HG02763 (cell line): ENCODE results near the gene TMEM52.

Experiments
- ATAC-seq: cut with Tn5 transposase; IDR thresholded peaks from one replicate; pipeline ENCODE4 v1.9.1; 2021; ENCODE audit warnings: mild to moderate bottlenecking, moderate library complexity; ENCODE audit not compliant: unreplicated experiment

TMEM52 gene

DNA sequence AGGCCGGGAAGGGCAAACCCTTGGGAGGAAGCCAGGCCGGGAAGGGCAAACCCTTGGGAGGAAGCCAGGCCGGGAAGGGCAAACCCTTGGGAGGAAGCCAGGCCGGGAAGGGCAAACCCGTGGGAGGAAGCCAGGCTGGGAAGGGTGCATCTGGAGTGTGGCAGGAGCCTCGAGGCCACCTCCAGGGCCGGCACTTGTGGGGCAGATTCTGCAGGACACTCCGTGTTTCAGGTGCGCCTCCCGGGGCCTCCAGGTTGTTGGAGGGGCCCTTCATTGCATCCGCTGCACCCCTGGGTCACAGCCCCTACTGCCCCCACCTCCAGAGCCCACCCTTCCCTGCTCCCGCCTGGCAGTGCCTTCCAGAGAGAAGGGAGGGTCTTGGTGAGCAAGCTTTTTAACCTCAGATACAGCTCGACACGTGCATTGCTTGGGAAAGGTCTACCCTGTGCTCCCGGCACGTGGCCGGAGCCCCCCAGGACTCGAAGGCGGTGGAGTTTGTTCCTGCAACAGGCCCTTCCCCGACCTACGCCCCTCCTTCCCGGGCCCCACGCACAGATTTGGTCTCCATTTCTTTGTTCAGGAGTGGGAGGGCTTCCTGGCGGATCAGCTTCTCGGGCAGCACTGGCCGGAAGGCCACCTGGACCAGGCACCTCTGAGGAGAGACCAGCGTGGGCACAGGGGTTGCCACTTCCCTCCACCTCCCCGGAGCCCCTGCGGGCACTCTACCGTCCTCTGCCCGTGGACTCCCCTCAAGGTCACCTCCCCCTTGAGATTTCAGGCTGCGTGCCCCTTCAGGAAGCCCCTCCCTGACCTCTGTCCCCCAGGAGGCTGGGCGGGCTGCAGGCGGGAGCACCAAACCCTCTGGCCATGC lies 9.4 kb upstream of the TMEM52 start:
- no peak for ATAC-seq

DNA sequence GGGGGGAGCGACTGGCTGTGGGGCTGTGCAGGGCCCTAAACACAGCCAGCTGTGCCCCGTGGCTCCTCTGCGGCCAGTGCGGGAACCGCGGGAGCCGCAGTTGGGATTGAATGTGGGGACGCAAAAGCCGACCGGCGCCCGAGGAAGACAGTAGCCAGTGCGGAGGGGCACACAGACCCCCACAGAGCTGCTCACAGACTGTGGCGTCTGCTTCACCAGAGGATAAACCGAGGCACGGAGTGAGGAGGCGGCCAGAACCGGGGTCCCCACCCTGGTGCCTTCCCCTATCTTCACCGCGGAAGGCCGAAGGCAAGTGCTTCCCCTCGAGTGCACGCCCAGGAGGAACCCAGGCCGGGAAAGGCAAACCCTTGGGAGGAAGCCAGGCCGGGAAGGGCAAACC lies 8.7 kb upstream of the TMEM52 start:
- ATAC-seq: no peak

DNA sequence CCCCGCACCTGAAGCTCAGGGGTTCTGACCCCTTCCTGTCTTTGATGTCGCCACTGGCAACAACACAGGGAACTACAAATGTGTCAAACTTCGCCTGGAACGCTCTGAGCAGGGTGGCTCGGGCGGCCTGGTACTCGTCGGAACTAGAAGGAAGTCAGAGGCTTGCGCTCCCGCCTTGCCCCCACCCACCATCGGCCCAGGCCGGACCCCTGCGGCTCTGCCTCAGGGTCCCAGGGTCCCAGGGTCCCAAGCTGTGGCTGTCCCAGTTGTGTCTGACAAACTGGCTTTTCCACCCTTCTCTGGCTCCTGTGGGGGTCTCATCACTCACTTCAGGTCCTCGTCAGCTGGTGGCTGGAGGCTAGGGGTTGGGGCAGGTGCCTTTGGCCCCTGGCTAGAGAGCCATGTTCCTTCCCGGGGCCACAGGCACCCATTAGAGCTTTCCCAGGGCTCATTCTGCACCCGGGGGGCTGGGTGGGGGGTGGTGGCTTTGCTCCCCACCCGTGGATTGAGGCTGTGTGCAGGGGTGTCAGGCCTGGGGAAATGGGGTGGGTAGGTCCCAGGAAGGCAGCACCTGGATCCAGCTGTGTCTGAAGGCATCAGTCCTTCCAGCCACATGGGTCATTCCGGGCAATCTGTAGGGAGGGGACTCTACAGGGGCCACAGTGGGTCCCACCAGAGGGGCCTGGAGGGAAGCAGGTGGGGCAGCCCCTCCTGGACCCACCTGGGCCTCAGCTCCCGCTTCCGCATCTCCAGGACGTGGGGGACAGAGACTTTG lies 8.0 kb upstream of the TMEM52 start:
- ATAC-seq: no peak

DNA sequence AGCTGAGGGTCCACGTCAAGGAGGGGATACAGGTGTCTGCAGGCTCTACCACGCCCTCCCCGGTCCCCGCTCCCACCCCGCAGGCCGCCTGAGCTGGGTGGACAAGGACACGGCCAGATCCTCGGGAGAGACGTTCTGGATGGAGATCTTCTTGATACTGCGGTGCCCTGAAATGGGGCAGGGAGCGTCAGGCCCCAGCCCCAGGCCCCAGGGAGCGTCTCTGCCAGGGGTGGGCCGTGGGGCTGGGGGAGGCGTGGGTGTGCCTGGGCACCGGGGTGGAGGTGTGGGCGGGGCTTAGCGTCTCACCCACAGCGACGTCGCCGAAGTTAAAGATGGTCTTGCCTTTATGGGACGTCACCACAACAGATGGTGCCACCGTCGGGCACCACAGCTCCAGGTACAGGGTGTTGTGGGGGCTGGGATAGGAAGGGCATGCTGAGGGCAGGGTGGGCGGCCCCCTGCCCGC lies 7.3 kb upstream of the TMEM52 start:
- no peak for ATAC-seq

DNA sequence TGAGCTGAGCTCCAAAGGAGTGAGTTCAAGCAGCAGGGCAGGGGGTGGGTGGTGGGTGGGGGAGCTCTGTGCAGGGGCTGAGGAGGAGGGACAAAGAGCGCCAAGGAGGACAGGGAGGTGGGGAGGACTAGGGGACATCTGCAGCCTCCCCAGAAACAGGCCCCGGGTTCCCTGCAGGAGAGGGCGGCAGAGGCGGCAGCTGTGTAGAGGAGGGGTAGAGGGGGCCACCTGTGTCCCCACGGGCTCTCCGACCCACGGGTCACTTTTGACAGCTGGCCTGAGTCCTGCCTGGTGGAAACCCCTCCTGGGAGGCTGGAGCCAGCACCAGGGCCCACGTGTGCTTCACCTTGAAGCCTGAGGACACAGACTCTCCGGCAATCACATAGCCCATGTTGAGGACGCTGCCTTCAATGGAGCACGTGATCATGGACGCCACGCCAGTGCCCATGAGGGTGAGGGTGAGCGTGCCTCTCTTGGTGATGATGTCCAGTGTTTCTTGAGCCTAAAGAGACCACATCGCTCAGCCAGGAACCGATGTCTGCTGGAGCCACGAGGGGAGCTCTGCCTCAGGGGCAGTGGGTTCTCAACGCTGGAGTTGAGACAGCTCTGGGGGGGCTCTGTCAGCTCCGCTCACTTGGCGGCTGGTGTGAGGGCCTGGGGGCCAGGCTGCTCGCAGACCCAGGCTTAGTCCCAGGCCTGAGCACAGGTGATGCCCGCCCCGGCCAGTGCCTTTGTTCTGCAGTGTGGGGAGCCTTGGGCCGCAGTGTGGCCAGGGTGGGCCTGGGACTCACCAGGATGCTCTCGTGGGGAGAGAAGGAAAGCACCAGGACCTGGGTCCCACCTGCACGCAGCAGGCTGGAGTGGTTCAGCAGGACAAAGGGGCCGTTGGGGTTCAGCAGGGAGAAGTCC lies 6.6 kb upstream of the TMEM52 start:
- no peak for ATAC-seq

DNA sequence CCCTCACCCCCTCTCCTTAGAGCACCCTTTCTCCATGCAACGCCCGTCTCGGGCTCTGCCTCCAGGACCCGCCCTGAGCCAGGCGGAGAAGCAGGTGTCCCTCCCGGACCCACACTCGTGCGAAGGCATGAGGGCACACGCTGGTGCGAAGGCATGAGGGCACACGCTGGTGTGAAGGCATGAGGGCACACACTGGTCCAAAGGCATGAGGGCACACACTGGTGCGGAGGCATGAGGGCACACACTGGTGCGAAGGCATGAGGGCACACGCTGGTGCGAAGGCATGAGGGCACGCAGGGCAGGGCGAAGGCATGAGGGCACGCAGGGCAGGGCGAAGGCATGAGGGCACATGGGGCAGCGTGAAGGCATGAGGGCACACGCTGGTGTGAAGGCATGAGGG lies 5.8 kb upstream of the TMEM52 start:
- no peak for ATAC-seq

DNA sequence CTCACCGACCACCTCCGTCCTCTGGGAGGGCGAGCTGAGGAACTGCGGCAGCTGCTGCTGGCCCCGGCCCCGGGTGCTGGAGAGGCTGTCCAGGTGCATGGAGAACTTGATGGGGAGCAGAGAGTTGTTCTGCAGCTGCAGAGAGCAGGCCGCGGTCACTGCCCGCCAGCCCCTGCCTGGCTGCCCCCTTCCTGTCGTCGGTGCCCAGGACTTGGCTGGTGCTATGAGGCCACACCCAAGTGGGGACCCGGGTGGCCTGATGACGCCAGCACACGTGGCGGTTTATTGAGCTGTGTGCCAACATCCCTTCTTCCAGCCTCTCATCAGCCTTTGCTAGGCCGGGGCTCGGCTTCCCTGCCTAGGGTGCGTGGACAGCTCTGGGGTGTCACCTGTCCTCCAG lies 5.3 kb upstream of the TMEM52 start:
- no peak for ATAC-seq

DNA sequence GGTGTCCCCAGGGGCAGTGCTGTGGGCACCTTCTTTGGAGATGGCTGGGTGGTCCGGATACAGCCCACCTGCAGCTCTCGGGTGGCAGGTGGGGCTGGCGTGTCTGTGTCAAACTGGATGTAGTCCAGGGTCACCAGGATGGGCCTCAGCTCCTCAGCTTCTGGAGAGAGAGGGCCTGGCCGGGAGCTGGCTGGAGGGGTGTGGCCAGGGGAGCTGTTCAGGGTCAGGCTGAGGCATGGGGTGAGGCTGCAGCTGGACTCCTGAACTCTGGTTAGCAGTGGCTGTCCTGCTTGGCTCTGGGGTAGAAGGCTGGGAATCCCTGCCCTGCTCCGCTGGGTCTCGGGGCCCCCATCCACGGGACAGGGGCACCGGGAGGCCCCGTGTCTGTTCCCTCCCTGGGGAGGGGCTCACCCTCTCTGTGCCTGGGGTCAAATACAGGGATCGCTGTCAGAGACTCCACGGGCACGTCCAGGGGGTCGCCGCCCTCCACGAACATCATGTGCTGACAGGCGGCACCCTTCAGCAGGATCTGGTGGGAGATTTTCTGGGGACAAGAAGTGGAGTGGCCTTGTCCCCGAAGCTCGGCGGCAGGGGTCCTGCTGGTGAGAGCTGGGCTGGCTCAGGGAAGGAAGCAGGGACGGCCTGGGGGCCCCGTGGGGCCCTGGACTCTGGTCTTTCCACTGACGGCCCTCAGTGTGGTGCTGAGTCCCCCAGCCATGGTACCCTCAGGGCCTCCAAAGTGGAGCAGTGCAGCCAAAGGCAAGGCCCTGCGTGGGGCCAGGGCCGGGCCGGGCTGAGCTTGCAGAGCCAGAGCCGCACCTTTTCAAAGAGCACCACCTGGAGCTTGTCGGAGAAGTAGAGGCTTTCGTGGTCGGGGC lies 4.1 kb upstream of the TMEM52 start:
- ATAC-seq: no peak

DNA sequence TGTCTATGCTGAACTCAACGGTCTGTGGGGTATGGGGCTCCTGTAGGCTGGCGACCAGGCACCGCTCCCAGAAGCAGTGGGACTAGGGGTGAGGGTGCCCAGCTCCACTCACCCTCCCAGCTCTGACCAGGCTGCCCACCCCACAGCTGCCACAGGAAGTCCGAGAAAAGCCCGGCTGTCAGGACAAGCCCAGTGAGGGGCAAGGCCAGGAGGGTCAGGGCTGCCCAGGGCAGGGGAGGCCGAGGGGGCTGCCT lies 3.5 kb upstream of the TMEM52 start:
- ATAC-seq: no peak

DNA sequence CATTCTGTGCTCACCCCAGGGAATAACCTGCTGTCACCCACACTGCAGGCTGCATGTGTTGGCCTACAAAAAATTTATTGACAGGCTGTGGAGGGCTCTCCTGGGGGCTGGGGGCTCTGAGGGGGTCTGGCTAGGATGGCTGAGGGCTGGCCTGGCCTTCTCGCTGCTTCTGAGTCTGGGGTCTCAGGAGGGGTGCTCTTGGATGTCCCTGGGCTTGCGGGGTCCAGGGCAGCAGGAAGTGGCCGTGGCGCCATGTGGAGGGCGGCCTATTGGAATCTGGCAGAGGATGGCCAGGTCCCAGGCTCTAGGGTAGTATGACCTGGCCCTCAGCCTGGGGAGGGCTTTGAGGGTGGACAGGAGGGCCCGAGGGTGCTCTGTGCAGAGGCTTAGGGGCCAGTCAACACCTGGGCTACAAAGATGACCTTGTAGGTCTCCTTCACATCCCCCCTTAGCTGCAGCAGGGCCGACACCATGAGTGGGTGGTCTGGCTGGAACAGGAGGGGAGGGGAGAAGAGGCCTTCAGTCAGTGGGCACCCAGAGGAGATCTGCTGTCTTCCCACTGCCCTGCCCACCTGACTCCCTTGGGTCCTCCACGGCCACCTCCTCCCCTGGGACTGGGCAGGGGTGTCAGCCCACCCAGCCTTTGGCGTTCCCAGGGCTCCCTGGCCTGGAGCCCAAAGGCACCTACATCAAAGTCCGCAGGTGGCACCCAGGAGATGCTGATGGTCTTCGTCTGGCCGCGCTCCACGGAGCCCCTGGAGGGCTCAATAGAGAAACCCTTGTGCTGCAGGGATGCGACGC lies 3.0 kb upstream of the TMEM52 start:
- ATAC-seq: no peak

DNA sequence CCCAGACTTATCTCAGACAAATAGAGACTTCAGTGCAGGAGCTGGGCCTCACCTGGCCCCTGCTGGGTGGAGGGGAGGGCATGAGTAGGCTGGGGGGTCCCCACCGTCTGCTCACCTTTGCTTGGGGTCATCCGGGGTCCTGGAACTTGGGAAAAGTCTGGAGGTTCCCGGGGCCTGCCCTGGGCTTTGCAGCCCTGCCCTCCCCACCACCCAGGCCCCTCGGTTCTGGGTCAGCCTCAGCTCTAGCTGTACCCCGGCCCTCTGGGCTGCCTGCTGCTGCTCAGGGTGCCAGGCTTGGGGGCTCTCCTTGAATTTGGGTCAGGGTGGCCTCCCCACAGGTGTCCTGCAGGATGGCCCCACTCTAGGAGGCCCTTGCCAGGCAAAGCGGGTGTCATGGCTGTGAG lies 2.4 kb upstream of the TMEM52 start:
- ATAC-seq: no peak

DNA sequence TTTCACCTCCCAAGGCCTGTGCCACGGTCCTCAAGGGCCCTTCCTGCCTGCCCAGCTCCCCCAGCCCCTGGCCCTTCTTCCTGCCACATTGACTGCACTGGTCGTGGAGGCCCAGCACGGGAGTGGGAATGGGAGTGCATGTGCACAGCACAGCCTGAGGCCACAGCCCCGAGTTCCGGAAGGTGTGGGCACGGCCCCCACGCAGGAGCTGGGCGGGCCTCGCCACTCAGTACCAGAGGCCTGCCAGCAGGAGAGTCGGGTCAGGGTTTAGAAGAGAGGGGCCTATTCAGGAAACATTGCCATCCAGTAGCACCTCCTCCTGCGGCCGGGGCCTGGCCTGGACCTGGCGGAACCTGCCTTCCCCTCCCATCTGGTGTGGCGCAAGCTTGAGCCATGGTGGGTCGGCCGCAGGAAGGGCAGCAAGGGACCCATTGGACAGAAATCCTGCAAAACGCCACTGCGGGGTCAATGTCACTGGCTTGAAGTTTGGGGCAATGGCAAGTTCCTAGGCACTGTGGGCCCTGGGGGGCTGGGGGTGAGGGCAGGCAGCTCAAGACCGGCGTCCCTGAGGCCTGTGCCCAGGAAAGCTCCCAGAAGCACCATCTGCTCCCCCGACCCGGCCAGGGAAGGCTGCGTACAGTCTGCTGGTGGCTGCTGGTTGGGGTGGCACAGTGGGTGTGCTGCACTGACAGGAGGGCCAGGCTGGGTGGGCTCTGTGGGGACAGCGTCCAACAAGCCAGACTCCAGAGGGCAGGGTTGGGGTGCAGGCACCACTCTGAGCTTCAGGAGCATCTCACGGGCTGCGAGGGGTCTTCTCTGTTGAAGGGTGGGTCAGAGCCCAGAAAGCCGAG lies 1.8 kb upstream of the TMEM52 start:
- no peak for ATAC-seq

DNA sequence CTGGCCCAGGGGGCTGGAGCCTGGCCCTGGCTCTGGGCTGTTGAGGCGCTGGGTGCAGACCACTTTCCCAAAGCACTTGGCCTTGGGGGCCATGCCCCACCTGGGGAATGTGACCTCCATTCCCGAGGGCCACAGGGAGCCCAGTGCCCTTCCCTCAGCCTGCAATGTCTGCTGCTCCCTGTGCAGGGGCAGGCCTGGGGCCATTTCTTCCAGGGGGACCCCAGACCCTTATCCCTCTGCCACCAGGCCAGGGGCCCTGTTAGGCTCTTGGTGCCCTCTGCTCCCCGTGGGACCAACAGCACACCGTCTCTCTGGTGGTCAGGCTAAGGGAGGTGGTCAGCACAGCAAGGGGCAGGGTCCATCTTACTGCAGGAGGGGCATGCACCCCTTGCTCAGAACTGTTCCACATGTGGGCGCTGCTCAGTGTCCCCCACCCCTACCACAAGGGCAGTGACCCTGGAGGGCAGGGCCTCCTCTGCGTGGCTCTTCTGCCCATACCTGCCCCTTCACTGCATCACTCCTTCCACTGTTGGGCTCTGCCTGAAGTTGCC lies 1.1 kb upstream of the TMEM52 start:
- no peak for ATAC-seq

DNA sequence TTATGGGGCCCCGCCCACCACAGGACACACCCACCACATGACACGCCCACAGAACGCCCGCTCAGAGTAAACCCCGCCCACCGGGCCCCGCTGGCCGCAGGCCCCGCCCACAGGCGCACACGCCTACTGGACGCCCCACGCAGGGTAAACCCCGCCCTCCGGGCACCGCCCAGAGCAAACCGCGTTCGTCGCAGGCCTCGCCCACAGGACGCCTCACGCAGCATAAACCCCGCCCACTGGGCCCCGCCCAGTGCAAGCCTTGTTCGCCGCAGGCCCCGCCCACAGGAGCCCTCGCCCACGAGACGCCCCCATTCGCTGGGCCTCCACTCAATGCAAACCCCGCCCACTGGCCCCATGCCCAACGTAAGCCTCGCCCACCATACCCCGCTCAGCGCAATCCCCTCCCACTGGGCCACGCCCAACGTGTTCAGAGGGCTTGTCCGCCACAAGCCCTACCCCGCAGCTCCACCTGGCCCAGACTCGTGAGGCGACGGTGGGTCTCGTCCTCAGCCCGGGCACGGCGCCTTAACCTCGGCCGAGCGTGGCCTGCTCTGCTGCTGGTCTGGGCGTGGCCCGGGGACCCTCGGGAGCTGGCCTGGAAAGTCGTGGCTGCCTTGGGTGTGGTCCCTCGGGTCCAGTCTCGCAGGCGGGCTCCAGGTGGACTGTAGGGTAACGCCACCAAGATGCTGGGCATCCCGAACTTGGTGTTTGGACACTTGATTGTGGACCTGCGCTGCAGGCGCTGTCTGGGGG lies 401 bp upstream of the TMEM52 start:
- ATAC-seq: peak; percentile 87

DNA sequence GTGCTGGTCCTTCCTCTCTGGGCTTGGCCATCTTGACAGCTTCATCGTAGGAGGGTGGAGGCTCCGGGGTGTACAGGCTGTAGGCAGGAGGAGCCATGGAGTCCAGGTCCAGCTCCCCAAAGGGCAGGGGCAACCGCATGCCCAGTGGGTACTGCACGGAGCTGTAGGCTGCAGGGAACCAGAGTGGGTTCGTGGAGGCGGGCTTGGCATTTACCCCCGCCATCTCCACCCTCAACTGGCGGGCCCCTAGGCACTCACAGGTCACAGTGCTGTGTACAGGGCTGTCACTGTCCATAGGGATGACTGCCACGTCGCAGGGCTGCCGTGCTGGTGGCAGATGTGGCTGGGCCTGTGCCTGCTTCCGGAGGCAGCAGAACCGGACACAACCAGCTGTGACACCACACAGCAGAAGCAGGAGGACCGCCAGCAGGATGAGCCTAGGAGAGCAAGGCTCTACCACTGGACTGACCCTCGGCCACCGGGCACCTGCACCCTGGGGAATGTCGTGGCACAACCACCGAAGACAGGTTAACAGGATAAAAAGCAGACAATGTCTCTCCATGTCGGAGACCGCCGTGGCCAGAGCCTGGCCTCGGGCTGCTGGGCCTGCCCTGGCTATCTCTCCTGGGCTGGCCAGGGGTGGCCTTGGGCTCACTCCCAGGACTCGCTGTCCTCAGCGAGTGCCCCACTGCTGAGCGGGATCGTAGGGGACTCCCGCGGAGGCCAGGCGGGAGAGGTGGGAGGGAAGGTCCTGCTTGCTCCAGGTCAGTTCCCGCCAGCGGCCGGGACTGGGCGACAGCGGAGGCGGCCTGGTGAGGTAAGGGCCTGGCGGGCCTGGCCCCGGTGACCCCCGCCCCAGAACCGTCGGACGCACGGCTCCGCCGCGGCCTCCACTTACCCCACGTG lies 831 bp downstream of the TMEM52 start:
- no peak for ATAC-seq

DNA sequence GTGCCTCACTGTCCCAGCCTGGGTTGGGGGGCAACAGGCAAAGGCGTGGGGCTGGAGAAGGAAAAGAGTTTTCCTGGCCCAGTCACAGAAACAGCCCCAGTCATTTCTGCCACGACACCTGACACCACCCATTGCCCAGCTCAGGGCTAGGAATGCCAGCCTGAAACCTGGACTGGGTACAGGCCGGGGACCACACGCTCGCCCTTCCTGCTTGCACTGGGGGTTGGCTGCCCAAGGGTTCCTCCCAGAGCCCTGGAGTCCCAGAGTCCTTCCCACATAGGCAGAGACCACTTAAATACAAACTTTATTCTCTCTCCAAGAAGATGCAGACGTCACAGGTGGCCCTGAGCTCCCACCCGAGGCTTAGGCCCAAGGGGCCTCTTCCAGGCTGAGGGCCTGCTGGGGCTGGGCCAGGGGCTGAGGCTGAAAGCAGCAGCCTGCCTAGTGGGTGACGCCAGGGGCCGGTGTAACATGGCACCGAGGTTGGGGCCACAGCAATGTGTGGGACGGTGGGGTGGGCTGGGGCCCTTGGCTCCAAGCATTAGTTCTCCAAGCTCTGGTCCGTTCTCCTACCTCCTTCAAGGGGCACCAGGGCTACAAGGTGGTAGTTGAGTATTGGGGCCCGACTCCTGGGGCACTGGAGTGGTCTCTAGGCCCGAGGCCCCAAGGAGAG lies 1.6 kb downstream of the TMEM52 start:
- ATAC-seq: no peak
